ENCODE results near the gene LRFN2.

The LRFN2 gene

GRCh38 chr6:40349123-40349900 is 237.9 kb downstream of the LRFN2 start:
- DNase-seq (ENCODE audit: low spot score): no peak

- DNase-seq (ENCODE audit: low spot score): no peak
Observed at GRCh38 chr6:40348591-40348990, 238.6 kb downstream of the LRFN2 start.

- no peak for DNase-seq (ENCODE audit: low spot score)
Observed at GRCh38 chr6:40347571-40348011, 239.6 kb downstream of the LRFN2 start.

- DNase-seq (ENCODE audit: low spot score): no peak
Observed at GRCh38 chr6:40346246-40346645, 240.9 kb downstream of the LRFN2 start.

- DNase-seq (ENCODE audit: low spot score): no peak
Observed at GRCh38 chr6:40344566-40345167, 242.5 kb downstream of the LRFN2 start.

- no peak for DNase-seq (ENCODE audit: low spot score)
Observed at GRCh38 chr6:40343877-40344565, 243.1 kb downstream of the LRFN2 start.

- no peak for DNase-seq (ENCODE audit: low spot score)
Observed at GRCh38 chr6:40343318-40343876, 243.8 kb downstream of the LRFN2 start.

- no peak for DNase-seq (ENCODE audit: low spot score)
Observed at GRCh38 chr6:40342723-40343122, 244.4 kb downstream of the LRFN2 start.

GRCh38 chr6:40341726-40342125 is 245.4 kb downstream of the LRFN2 start:
- DNase-seq (ENCODE audit: low spot score): no peak
